ENCODE measurements around the gene PRKAR2B. TPM values are rescaled to one million over a fixed set of nuclear protein-coding genes. Genes with fewer than 3 reads are reported as not detected.

PRKAR2B gene
- total RNA-seq, 1 donor from 2014 or later = 7.9 TPM

- no peak for ATAC-seq
- Histone ChIP-seq H3K4me3 (peak overlapping the region; percentile 67), H3K27me3 (peaks cover 28% of the 10 kb centered on the region), H3K9me3 (no peaks in the 10 kb centered on the region), H3K27ac (no peak overlapping the region), H3K36me3 (no peaks in the 10 kb centered on the region), H3K4me1 (peaks cover 14% of the 10 kb centered on the region)
- TF ChIP-seq CTCF (IDR thresholded peaks at IDR 0.05) = no peak
- DNase-seq = no peak
- intact Hi-C loops (cut with DNase I) = no loop called here
Observed at GRCh38 chr7:107045980-107046379, 1.5 kb downstream of the PRKAR2B start.

- intact Hi-C loops (cut with DNase I) = no loop called here
- Histone ChIP-seq H3K4me1 (peaks cover 14% of the 10 kb centered on the region), H3K36me3 (no peaks in the 10 kb centered on the region), H3K27me3 (peaks cover 28% of the 10 kb centered on the region), H3K4me3 (no peak overlapping the region), H3K27ac (no peak overlapping the region), H3K9me3 (no peaks in the 10 kb centered on the region)
- no peak for ATAC-seq
- no peak for DNase-seq
- no peak for TF ChIP-seq CTCF (IDR thresholded peaks at IDR 0.05)
Observed at GRCh38 chr7:107046491-107047259, 2.2 kb downstream of the PRKAR2B start.

GRCh38 chr7:107047902-107048782, 3.6 kb downstream of the PRKAR2B start:
- H3K27ac ChIP-seq = no peak overlapping the region
- DNase-seq (no peak), ATAC-seq (no peak)
- H3K36me3 ChIP-seq = no peaks in the 10 kb centered on the region
- H3K4me3 ChIP-seq = no peak overlapping the region
- TF ChIP-seq CTCF (IDR thresholded peaks at IDR 0.05) = no peak
- intact Hi-C loops (cut with DNase I) = no loop called here
- H3K4me1 ChIP-seq = peaks cover 14% of the 10 kb centered on the region
- no peaks in the 10 kb centered on the region for H3K9me3 ChIP-seq
- H3K27me3 ChIP-seq = peaks cover 28% of the 10 kb centered on the region

- Histone ChIP-seq H3K4me1 (peaks cover 14% of the 10 kb centered on the region), H3K9me3 (no peaks in the 10 kb centered on the region), H3K4me3 (no peak overlapping the region), H3K36me3 (no peaks in the 10 kb centered on the region), H3K27ac (no peak overlapping the region), H3K27me3 (peaks cover 28% of the 10 kb centered on the region)
- no peak for TF ChIP-seq CTCF (IDR thresholded peaks at IDR 0.05)
- ATAC-seq = no peak
- DNase-seq = no peak
- intact Hi-C loops (cut with DNase I) = no loop called here
Observed at GRCh38 chr7:107048783-107049418, 4.4 kb downstream of the PRKAR2B start.

- no peaks in the 10 kb centered on the region for H3K9me3 ChIP-seq
- no peak for TF ChIP-seq CTCF (IDR thresholded peaks at IDR 0.05)
- ATAC-seq (no peak), DNase-seq (no peak)
- no peak overlapping the region for H3K27ac ChIP-seq
- intact Hi-C loops (cut with DNase I) = no loop called here
- peaks cover 28% of the 10 kb centered on the region for H3K27me3 ChIP-seq
- peaks cover 14% of the 10 kb centered on the region for H3K4me1 ChIP-seq
- no peaks in the 10 kb centered on the region for H3K36me3 ChIP-seq
- no peak overlapping the region for H3K4me3 ChIP-seq
Observed at GRCh38 chr7:107049480-107049879, 5.0 kb downstream of the PRKAR2B start.

All from upper lobe of right lung (tissue), 1 donor.